Measurements from ENCODE around the gene ALCAM.

ALCAM gene

DNA sequence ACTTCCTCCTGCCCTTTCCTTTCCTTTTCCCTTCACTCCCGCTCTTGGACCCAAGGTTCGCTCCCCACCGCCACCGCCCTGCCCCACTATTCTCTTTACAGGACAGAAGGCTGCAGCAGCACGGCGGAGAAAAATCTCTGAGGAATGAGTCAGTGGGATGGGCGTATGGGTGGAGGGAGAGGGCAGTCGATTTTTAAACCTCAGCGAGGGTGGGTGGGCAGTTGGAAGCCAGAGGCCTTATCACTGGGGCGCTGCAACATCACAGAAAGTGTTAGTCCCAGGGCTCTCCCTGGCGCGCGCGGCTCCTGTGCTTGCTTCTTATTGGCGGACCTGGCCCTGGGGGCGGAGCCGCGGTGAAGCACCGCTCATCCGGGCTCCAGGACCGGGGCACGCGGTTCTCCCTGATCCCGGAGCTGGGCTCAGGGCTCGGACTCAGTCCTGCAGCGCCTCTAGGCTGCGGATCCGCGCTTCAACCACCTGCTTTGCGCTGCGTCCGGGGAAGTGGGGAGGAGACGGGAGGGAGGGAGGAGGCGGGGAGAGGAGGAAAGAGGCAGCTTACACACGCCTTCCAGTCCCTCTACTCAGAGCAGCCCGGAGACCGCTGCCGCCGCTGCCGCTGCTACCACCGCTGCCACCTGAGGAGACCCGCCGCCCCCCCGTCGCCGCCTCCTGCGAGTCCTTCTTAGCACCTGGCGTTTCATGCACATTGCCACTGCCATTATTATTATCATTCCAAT, at the start of gene ALCAM:
Gene ALCAM, plus strand, starts transcription at position 584 of the 737 bp plus-strand sequence.
- DNase-seq: peak; percentile 93

- DNase-seq: no peak
Observed at GRCh38 chr3:105317841-105318240, 48.9 kb upstream of the ALCAM start.

DNA sequence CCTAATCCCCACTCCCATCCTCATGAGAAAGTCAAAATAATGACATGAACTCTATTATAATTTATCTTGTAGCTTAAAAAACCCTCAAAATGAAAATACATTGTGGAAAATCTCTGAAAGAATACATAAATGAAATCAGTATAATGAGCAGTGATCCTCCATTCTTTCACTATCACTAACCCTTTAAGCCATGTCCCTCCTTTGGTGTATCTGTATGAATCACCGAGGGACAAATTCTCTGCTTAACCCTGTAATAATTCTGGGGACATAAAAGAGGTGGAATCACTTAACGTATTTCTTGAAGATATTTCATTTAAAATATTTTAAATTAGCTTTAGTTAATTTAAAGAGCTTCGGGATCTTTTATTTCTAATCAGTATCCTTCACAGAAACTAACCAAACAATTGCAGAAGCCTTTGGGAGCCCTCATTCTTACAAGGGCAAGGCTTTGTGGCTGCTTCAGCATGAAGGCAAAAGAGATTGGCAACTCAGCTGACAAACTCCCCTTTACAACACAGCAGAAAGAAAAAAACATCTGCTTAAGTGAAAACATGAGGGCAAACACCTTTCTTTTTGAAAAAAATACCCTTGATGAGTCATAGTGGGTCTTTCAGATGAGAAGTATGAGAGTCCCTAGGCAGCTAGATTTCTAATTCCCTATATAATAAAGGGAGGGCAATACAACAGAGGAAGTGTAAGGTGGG, 44.0 kb upstream of the ALCAM start:
- no peak for DNase-seq

DNA sequence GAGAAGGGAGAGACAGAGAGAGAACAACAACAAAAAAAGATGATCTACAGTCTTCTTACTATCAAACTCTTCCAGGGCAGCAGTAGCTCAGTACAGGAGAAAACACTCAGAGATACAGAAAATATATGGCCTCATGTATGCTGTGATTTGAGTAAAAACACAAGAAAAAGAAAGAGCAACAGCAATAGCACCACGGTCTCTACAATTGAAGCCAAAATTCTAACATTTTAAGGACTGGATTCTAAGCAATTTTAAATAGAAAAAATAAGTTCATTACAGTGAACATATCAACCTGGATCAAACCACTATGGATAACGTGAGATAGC, 43.5 kb upstream of the ALCAM start:
- DNase-seq: no peak

- DNase-seq: no peak
Observed at GRCh38 chr3:105324951-105325350, 41.8 kb upstream of the ALCAM start.

DNA sequence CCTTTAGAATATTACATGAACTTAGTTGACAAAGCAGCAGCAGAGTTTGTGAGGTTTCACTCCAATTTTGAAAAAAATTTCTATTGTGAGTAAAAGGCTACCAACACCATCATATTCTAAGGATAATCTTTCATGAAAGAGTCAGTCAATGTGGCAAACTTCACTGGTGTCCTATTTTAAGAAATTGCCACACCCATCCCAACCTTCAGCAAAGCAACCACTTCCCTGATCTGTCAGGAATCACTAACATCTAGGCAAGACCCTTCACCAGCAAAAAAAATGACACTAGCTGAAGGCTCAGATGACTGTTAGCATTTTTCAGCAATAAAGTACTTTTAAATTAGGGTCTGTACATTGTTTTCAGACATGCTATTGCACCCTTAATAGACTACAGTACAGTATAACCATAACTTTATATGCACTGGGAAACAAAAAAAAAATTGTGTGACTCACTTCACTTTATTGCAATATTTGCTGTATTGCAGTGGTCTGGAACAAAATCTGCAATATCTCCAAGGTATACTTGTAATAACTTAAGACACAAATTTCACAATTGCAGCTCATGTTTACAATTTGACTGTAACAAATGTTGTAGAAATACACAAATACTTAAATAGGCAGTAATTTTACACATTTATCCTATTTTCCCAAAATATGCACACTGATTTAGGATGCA, 38.9 kb upstream of the ALCAM start:
- DNase-seq: no peak

- DNase-seq: no peak
Observed at GRCh38 chr3:105328338-105328730, 38.4 kb upstream of the ALCAM start.

DNA sequence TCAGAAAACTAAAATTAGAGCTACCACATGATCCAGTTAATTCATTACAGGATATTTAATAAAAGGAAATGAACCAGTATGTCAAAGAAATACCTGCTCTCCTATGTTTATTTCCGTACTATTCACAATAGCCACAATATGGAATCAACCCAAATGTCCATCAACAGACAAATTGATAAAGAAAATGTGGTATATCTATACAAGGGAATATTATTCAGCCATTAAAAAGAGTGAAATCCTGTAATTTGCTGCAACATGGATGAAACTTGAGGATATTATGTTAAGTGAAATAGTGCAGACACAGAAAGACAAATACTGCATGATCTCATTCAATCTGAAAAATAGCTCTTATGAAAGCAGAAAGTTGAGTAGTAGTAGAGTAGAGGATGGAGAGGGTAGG, 33.7 kb upstream of the ALCAM start:
- no peak for DNase-seq

DNA sequence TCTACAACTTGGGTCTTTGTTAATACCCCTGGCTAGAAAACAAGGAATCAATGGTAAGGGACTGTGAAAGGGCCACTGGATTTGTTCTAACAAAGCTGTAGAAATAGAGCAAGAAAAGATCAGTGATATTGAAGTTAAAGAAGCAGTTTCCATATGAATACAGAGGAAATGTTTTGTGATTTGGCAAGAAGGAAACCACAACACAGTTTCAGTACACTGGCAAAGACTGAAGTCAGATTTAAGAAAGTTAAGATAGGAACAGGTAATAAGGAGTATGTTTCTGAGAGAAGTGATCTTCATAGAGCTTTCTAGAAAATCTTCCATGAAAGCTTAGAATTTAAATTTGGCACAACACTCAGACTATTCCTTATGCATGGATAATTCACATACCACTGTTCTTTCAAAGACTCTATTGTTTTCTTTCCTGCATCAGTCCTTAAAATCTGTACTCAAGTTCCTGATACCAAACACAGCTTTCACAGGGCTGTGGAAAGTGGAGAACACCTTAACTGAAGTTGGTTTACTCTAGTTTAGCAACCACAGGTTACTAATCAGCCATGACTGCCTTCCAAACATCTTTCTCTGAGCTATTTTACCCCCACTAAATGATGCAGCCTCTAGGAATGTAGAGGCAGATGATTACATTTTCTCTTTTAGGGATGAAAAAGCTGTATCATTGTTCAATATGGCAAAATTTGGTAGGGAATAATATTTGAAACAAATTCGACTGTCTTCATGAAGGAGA, 32.4 kb upstream of the ALCAM start:
- no peak for DNase-seq

DNA sequence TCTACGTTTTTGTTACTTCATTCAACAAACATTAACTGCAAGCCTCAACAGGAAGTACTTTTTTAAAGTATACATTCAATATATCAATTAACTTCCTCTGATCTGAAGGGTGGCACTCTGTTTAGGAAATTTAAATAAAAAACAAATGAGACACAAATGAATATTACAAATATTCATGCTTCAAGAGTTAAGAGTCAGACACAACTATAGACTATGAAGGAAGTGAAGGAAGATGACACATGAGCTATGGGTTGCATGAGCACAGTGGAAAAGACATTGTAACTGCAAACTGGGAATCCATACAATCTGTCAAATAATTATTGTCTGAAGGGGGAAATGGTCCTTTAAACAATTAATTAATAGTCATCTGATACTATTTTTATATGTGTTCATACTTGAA, 26.8 kb upstream of the ALCAM start:
- DNase-seq: no peak

DNA sequence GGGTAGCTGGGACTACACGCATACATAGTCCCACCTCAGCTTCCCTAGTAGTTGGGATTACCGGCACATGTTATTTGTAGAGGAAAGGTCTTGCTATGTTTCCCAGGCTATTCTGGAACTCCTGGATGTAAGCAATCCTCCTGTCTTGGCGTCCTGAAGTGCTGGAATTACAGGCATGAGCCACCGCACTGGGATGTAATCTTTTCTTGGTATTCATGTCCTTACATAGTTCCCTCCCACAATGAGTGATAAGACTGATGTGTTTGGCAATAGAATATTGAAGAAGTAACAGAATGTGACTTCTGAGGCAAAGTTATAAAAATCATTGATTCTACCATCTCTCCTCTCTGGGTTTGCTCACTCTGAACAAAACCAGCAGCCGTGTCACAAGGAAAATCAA, 22.7 kb upstream of the ALCAM start:
- no peak for DNase-seq

DNA sequence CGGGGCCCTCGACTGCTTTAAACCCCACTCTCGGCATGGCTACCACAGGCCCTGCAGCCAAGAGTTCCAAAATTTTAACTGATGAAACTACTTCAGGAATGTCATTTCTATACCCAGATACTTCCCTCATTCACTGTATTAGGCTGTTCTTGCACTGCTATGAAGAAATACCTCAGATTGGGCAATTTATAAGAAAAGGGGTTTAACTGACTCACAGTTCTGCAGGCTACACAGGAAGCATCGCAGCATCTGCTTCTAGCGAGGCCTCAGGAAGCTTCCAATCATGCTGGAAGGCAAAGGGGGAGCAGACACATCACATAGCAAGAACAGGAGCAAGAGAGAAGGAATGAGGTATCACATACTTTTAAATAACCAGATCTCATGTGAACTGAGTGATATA, 21.6 kb upstream of the ALCAM start:
- DNase-seq: no peak

GRCh38 chr3:105347625-105348302, 18.9 kb upstream of the ALCAM start:
- no peak for DNase-seq

- no peak for DNase-seq
Observed at GRCh38 chr3:105348307-105348706, 18.4 kb upstream of the ALCAM start.

DNA sequence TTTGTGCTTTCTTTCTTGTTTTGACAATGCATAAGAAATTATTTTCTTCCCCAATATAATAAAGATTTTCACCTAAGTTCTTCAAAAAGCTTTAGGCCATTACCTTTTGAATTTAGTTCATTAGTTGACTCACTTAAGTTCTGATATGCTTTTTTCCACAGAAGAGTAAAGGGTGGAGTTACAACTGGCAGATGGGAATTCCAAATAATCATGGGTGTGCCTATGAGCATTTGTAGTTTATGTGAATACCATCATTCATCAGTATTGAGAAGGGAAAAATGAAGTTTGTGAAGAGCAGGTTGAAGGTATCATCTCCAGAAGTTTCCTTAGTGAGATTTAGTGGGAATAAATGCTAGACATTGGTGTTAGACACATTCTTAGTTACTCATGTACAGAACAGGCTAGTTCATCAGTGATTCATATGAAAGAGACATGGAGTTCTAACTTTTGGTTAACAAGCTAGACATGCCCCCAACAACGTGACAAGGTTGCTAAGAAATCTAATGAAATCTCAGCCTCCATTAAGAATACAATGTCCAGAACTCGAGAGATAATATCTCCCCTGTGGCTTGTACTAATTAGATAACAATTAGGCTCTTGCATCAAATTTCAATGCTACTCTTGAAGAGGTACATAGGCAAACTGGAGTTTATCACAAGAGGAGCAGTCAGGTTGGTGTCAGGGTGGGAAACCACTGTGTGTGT, 16.9 kb upstream of the ALCAM start:
- no peak for DNase-seq

DNA sequence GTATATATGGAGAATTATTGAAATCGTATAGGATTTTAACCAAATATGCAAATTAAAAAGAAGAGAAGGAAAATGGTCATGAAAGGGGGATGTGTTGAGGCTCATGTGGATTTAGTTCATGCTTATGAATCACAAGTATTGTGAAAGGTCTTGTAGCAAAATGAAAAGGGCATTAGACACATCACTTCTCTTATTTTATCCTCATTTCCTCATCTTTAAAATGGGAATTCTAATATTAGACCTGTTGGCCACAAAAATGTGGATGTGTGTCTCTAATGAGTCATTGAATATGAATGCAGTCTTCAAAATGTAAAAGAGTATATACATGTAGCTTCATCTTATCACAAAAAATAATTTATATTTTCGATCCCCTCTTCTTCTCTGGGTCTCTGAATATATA, 14.9 kb upstream of the ALCAM start:
- DNase-seq: no peak

GRCh38 chr3:105352976-105353375, 13.7 kb upstream of the ALCAM start:
- no peak for DNase-seq

DNA sequence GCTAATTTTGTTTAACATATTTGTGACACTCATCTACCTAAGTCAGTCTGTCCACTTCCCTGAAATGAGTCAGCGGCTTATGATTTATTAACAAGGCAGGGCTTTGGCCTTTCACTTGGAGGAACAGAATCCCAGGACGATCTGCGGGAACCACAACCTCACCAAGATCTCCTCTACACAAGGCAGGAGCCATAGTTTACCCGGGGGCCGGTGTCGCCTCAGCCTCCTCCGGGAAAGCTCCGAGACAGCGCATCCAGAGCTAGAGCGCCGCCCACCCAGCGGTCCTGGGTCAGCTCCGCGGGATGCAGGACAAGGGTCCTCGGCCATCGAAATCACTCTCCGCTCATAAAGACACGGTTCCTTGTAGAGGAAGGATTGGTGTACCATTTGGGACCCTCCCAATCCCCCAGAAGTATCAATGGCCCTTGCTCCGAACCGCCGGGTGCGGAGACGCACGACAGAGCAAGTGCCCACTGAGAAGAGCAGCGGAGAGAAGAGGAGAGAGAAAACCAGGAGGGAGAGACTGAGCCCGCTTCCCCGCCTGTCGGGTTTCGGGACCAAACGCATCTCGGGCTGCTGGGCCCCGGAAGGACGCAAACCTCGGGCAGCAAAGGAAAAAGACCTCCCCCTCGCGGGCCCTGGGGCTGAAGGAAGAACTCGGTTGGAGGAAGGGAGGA, 13.1 kb upstream of the ALCAM start:
- DNase-seq: peak; percentile 39

DNA sequence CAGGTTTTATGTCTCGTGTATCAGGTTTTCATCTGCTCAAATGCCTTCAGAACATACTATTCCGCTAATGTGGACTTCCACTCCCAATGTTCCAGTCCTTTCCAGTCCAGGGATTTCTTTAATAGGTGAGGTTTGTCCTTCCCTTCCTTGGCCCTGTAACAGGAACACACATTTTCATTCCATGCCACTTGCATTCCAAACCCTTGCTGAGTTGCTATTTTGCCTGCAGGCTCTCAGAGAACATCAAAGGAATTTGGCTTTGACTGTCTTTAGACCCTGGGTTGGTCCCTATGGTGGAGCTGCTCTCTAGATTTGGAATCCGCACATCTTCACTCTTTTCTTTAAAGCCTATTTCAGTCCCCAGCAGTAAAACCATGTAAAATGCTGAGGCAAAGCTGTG, 12.3 kb upstream of the ALCAM start:
- no peak for DNase-seq

- DNase-seq: no peak
Observed at GRCh38 chr3:105355408-105356061, 11.2 kb upstream of the ALCAM start.

DNA sequence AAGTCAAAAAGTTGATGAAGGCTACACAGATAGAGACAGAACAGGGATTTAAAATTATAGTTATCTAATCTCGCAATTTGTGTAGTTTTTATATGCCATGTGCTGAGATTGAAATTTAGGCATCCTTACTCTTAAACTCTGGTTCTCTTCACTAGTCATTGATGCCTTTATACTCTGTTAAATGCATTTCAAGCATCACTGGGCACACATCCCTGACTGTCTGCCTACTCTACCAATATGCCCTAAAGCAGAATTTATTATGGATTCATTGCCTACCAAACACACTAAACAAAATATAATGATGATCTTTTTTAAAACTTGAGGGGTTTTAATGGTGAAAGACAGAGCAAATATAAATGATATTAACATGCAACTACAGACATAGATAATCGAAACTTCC, 10.3 kb upstream of the ALCAM start:
- DNase-seq: no peak
